IMR-90 (cell line): Measurements from ENCODE around the gene ZNF77. TPM values are rescaled to one million over a fixed set of nuclear protein-coding genes. Genes with fewer than 3 reads are reported as not detected.

Experiments used
- ATAC-seq: fragments of 200-7000 bp; cut with Tn5 transposase; 2 replicates; pipeline ENCODE4 v1.9.1; 2020; ENCODE audit warnings: low read depth, mild to moderate bottlenecking, moderate library complexity
- BruUV-seq: library from RNA; stranded (reverse); fragments of 400-500 nt; replicated peaks from 2 replicates; lab custom pipeline; 2021; lab: Mats Ljungman, UMichigan
- CTCF ChIA-PET: fragments of 300-600 bp; formaldehyde crosslinking; extraction: SDS; loops from one replicate; lab custom pipeline; 2021; ENCODE audit warnings: antibody characterized with exemption; lab: Yijun Ruan, JAX
- POLR2A ChIA-PET: fragments of 300-600 bp; sonication (Branson Sonifier 250); formaldehyde crosslinking; loops from one replicate; lab custom pipeline; 2022; ENCODE audit warnings: antibody characterized with exemption; ENCODE audit not compliant: unreplicated experiment; lab: Charles Lee
- DNase-seq: peaks from one replicate; pipeline ENCODE4 v3.0.0; 2013
- H2AFZ ChIP-seq: replicated peaks from 2 replicates; pipeline ENCODE3; 2013; ENCODE audit warnings: low read length, mild to moderate bottlenecking; ENCODE audit not compliant: poor library complexity
- H2AK5ac ChIP-seq: 2 replicates; pipeline ENCODE4 v1.6.1; 2013; ENCODE audit warnings: low read depth, low read length, inconsistent platforms
- H2AK9ac ChIP-seq: replicated peaks from 2 replicates; pipeline ENCODE3; 2013; ENCODE audit warnings: mild to moderate bottlenecking, low read depth, low read length, moderate library complexity; ENCODE audit not compliant: poor library complexity
- H2BK120ac ChIP-seq: 2 replicates; pipeline ENCODE4 v1.6.1; 2013; ENCODE audit warnings: low read depth, low read length, inconsistent platforms
- H2BK15ac ChIP-seq: 3 replicates; pipeline ENCODE4 v1.6.1; 2013; ENCODE audit warnings: low read depth, low read length, inconsistent platforms
- H2BK20ac ChIP-seq: 2 replicates; pipeline ENCODE4 v1.6.1; 2013; ENCODE audit warnings: low read depth, mild to moderate bottlenecking, inconsistent platforms, low read length, moderate library complexity
- H2BK5ac ChIP-seq: 2 replicates; pipeline ENCODE4 v1.6.1; 2013; ENCODE audit warnings: mild to moderate bottlenecking, low read depth, low read length, inconsistent platforms; ENCODE audit not compliant: poor library complexity, severe bottlenecking
- H3K14ac ChIP-seq: replicated peaks from 2 replicates; pipeline ENCODE4 v1.6.1; 2013; ENCODE audit warnings: low read depth, low read length, inconsistent platforms
- H3K18ac ChIP-seq: 2 replicates; pipeline ENCODE4 v1.6.1; 2013; ENCODE audit warnings: low read depth, low read length, control low read depth
- H3K23ac ChIP-seq: 2 replicates; pipeline ENCODE4 v1.6.1; 2013; ENCODE audit warnings: low read depth, low read length, inconsistent platforms
- H3K27ac ChIP-seq: 2 replicates; pipeline ENCODE4 v1.5.1; 2013; ENCODE audit warnings: mild to moderate bottlenecking, control low read depth, low read length; ENCODE audit not compliant: insufficient read depth
- H3K27me3 ChIP-seq: 2 replicates; pipeline ENCODE4 v1.6.1; 2013; ENCODE audit warnings: low read length; ENCODE audit not compliant: control insufficient read depth, insufficient read depth
- H3K36me3 ChIP-seq: 2 replicates; pipeline ENCODE4 v1.6.1; 2013; ENCODE audit warnings: low read length, mixed read lengths; ENCODE audit not compliant: control insufficient read depth, insufficient read depth
- H3K4ac ChIP-seq: 2 replicates; pipeline ENCODE4 v1.6.1; 2013; ENCODE audit warnings: low read depth, low read length, inconsistent platforms
- H3K4me1 ChIP-seq: 2 replicates; pipeline ENCODE4 v1.6.1; 2013; ENCODE audit warnings: low read length, mixed read lengths; ENCODE audit not compliant: control insufficient read depth, insufficient read depth
- H3K4me2 ChIP-seq: 2 replicates; pipeline ENCODE4 v1.6.1; 2013; ENCODE audit warnings: low read depth, mild to moderate bottlenecking, control low read depth, low read length, moderate library complexity
- H3K4me3 ChIP-seq: 2 replicates; pipeline ENCODE4 v1.5.1; 2013; ENCODE audit warnings: low read depth, mild to moderate bottlenecking, control low read depth, low read length, moderate library complexity; ENCODE audit not compliant: insufficient read depth
- H3K56ac ChIP-seq: 2 replicates; pipeline ENCODE4 v1.6.1; 2013; ENCODE audit warnings: low read length, inconsistent platforms; ENCODE audit not compliant: insufficient read depth; ENCODE audit errors: extremely low read depth
- H3K79me1 ChIP-seq, 2 experiments: 2 replicates each; pipeline ENCODE4 v1.6.1; 2013; ENCODE audit warnings: low read length in 2 of 2, inconsistent platforms in 1 of 2, low read depth in 1 of 2
- H3K9ac ChIP-seq: 2 replicates; pipeline ENCODE4 v1.6.1; 2013; ENCODE audit warnings: low read depth, low read length, control low read depth
- H3K9me1 ChIP-seq: 2 replicates; pipeline ENCODE4 v1.6.1; 2013; ENCODE audit warnings: low read length, inconsistent platforms; ENCODE audit not compliant: insufficient read depth
- H3K9me3 ChIP-seq: 2 replicates; pipeline ENCODE4 v1.6.1; 2013; ENCODE audit warnings: low read length; ENCODE audit not compliant: control insufficient read depth, insufficient read depth
- H4K20me1 ChIP-seq: 2 replicates; pipeline ENCODE4 v1.6.1; 2013; ENCODE audit warnings: low read length, inconsistent platforms; ENCODE audit not compliant: insufficient read depth
- H4K5ac ChIP-seq: 2 replicates; pipeline ENCODE4 v1.6.1; 2013; ENCODE audit warnings: mild to moderate bottlenecking, low read depth, low read length, control low read depth
- H4K8ac ChIP-seq, 2 experiments: 2 replicates each; pipeline ENCODE4 v1.6.1; 2013; ENCODE audit warnings: low read depth in 2 of 2, low read length in 2 of 2, control low read depth in 1 of 2, inconsistent platforms in 1 of 2
- H4K91ac ChIP-seq: 2 replicates; pipeline ENCODE4 v1.6.1; 2013; ENCODE audit warnings: low read depth, low read length, inconsistent platforms; ENCODE audit not compliant: insufficient read depth
- CEBPB ChIP-seq: IDR thresholded peaks from 2 replicates; pipeline ENCODE4 v1.6.1; 2012; ENCODE audit warnings: low read depth, low read length, improper control_type of control experiment
- FOS ChIP-seq: fragments of 150-350 bp; IDR thresholded peaks from 2 replicates; pipeline ENCODE4 v1.6.1; 2016; ENCODE audit warnings: low read depth, low read length
- WGBS, 2 experiments: methylation state at CpG; one replicate each; pipeline versions ENCODE4 v1.1.5 to v1.1.7; 2013; ENCODE audit warnings: missing lambda C conversion rate in 2 of 2; ENCODE audit not compliant: insufficient read length in 1 of 2; ENCODE audit errors: extremely low coverage in 2 of 2; 5-methylcytosine and 5-hydroxymethylcytosine counted together
- dilution Hi-C: fragments of 300-500 bp; cut with HindIII; formaldehyde crosslinking; loops from one replicate; pipeline ENCODE4 v1.14.3; 2018; ENCODE audit warnings: low sequenced_read_pairs; ENCODE audit not compliant: unreplicated experiment
- in situ Hi-C: fragments of 300-500 bp; cut with MboI; formaldehyde crosslinking; loops from 3 replicates; pipeline ENCODE4 v1.14.3; 2019; ENCODE audit warnings: low sequenced_read_pairs, inconsistent platforms, mixed read lengths
- intact Hi-C: fragments of 100-400 bp; cut with micrococcal nuclease; formaldehyde crosslinking; loops from 2 replicates; pipeline ENCODE4 v1.10.0; 2022
- polyA plus RNA-seq, 3 experiments: library from polyadenylated mRNA; depleted of rRNA; stranded (reverse); fragments of >200 nt; gene quantifications; 2 replicates each; pipeline ENCODE4 v1.2.3, GENCODE V29; 2012; ENCODE audit warnings: low replicate concordance in 1 of 3
- total RNA-seq: library from RNA; depleted of rRNA; stranded (reverse); fragments of >200 nt; gene quantifications from 2 replicates; pipeline ENCODE4 v1.2.3, GENCODE V29; 2012

ZNF77 gene
- total and polyA plus RNA-seq, 2 of the 4 experiments (the other 2 are of a cell fraction), result 3.6 to 6.5 TPM

DNA sequence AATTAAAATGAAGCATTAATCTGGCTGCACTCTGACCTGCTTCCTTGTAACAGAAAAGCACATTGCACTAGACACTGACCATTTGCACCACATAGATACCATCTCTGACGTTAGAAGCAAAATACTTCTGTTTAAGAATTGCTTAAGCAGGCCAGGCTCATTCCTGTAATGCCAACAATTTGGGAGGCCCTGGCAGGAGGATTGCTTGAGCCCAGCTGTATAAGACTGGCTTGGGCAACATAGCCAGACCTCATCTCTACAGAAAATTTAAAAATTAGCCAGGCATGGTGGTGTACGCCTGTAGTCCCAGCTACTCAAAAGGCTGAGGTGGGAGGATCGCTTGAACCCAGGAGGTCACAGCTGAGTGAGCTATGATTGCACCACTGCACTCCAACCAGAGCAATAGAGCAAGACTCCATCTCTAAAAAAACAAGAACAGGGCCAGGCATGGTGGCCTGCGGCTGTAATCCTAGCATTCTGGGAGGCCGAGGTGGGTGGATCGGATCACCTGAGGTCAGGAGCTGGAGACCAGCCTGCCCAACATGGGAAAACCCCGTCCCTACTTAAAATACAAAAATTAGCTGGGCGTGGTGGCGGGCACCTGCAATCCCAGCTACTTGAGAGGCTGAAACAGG, 25.5 kb upstream of the ZNF77 start:
- Histone ChIP-seq H3K27ac (no peak overlapping the region), H3K4ac (no peak overlapping the region), H3K79me1 (no peaks in the 10 kb centered on the region), H3K27me3 (no peaks in the 10 kb centered on the region; the same call in 1 of the 2 replicates), H3K23ac (no peak overlapping the region), H3K4me1 (peaks cover 4% of the 10 kb centered on the region; the same call in 1 of the 2 replicates), H3K9ac (no peak overlapping the region), H2BK120ac (no peak overlapping the region), H3K4me2 (no peak overlapping the region), H3K4me3 (no peak overlapping the region), H3K36me3 (no peaks in the 10 kb centered on the region), H2BK20ac (no peak overlapping the region), H3K14ac (no peak overlapping the region), H4K91ac (no peak overlapping the region), H3K18ac (no peak overlapping the region), H2AK5ac (no peak overlapping the region), H2AK9ac (no peak overlapping the region), H2BK15ac (no peak overlapping the region), H2BK5ac (no peak overlapping the region), H4K5ac (no peak overlapping the region; the same call in 1 of the 2 replicates), H3K56ac (no peak overlapping the region), H3K9me3 (no peaks in the 10 kb centered on the region), H2AFZ (no peak overlapping the region), H4K20me1 (no peaks in the 10 kb centered on the region), H4K8ac (no peak overlapping the region), H3K9me1 (no peaks in the 10 kb centered on the region)
- in situ Hi-C loops, result loop anchor here (25.0 kb wide), 1 partner anchor 517 kb away; the partner anchor contains the start of genes SMIM24 and SMIM44
- dilution Hi-C loops, result no loop called here
- WGBS, 2 experiments, result 40% methylated on average over 1 of the region's 9 CpGs; no CpG with 5 or more reads in 1 of the 2 experiments
- CTCF ChIA-PET, result no interaction called here
- peak; percentile 65 for ATAC-seq
- TF ChIP-seq FOS, result no peak
- TF ChIP-seq CEBPB, result 0 out of 2 replicates have a peak, but pooled peaks have one; percentile 14
- no TSS peak for BruUV-seq
- POLR2A ChIA-PET, result no interaction called here
- no peak for DNase-seq
- intact Hi-C loops, result no loop called here
